Fibroblast of the aortic adventitia (primary cell): ENCODE results near the gene CRY1. TPM values are rescaled to one million over a fixed set of nuclear protein-coding genes. Genes with fewer than 3 reads are reported as not detected.

Experiments
- DNase-seq: peaks from one replicate; pipeline ENCODE4 v3.0.0-alpha.2; 2010; ENCODE audit warnings: low read depth
- H3K4me3 ChIP-seq: 2 replicates; pipeline ENCODE4 v1.5.1; 2011; ENCODE audit warnings: low read depth, mild to moderate bottlenecking, control low read depth, low read length, moderate library complexity
- CTCF ChIP-seq: IDR thresholded peaks from 2 replicates; pipeline ENCODE4 v1.5.1; 2011; ENCODE audit warnings: mild to moderate bottlenecking, low read length, control low read depth, inconsistent platforms; ENCODE audit not compliant: insufficient read depth
- total RNA-seq: library from RNA; depleted of rRNA; stranded (reverse); fragments of >200 nt; gene quantifications from 2 replicates; pipeline ENCODE4 v1.2.3, GENCODE V29; 2012; ENCODE audit warnings: low replicate concordance

The CRY1 gene
- total RNA-seq, 1 donor: 19.2 TPM

GRCh38 chr12:107091989-107092641 lies 1.2 kb downstream of the CRY1 start:
- H3K4me3 ChIP-seq: peak overlapping the region; percentile 92
- TF ChIP-seq CTCF: peak; percentile 79
- DNase-seq: peak; percentile 97

- peak overlapping the region; percentile 57 for H3K4me3 ChIP-seq
- TF ChIP-seq CTCF: no peak
- DNase-seq: peak; percentile 90
Measured at GRCh38 chr12:107091381-107091780, 2.0 kb downstream of the CRY1 start.

- DNase-seq: peak; percentile 2
- TF ChIP-seq CTCF: no peak
- H3K4me3 ChIP-seq: peak overlapping the region; percentile 57
Measured at GRCh38 chr12:107090711-107091110, 2.6 kb downstream of the CRY1 start.

- H3K4me3 ChIP-seq: no peak overlapping the region
- no peak for TF ChIP-seq CTCF
- DNase-seq: no peak
Measured at GRCh38 chr12:107088912-107089311, 4.4 kb downstream of the CRY1 start.

GRCh38 chr12:107086314-107086713 lies 7.0 kb downstream of the CRY1 start:
- TF ChIP-seq CTCF: no peak
- DNase-seq: no peak

DNA sequence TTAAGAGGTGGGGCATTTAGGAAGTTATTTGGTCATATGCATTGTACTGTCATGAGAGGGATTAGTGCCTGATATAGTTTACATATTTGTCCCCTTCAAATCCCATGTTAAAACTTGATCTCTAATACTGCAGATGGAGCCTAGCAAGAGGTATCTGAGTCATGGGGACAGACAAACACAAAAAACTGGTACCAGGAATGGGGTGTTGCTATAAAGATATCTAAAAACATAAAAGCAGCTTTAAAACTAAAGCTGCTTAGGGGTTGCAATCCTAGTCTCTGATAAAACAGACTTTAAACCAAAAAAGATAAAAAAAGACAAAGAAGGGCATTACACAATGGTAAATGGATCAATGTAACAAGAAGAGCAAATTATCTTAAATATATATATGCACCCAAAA lies 11.6 kb downstream of the CRY1 start:
- DNase-seq: no peak
- no peak for TF ChIP-seq CTCF
- H3K4me3 ChIP-seq: no peak overlapping the region

More at GRCh38 chr12:107086314-107086713, 7.0 kb downstream of the CRY1 start:
- no peak overlapping the region for H3K4me3 ChIP-seq

GRCh38 chr12:107080299-107080698 lies 13.1 kb downstream of the CRY1 start:
- DNase-seq: no peak
- TF ChIP-seq CTCF: no peak

More at GRCh38 chr12:107080299-107080698, 13.1 kb downstream of the CRY1 start:
- no peak overlapping the region for H3K4me3 ChIP-seq
